AG04449 (cell line): ENCODE results near the gene SRMS.

Source experiments
- CTCF ChIA-PET: fragments of 350-600 bp; formaldehyde crosslinking; extraction: SDS; loops from one replicate; lab custom pipeline; 2021; ENCODE audit warnings: antibody characterized with exemption; lab: Yijun Ruan, JAX
- POLR2A ChIA-PET: fragments of 400-600, 350-600 bp; formaldehyde crosslinking; extraction: SDS; loops from one replicate; lab custom pipeline; 2020; ENCODE audit warnings: antibody characterized with exemption, inconsistent platforms; lab: Yijun Ruan, JAX
- DNase-seq: peaks from one replicate; pipeline ENCODE4 v3.0.0-alpha.2; 2010; ENCODE audit warnings: low read depth, low spot score
- H3K4me3 ChIP-seq: 2 replicates; pipeline ENCODE4 v1.5.1; 2011; ENCODE audit warnings: low read depth, mild to moderate bottlenecking, control low read depth, low read length
- CTCF ChIP-seq: IDR thresholded peaks from one replicate; pipeline ENCODE4 v1.5.1; 2011; ENCODE audit warnings: mild to moderate bottlenecking, moderate library complexity, low read length, control low read depth, inconsistent platforms; ENCODE audit not compliant: insufficient read depth; ENCODE audit errors: missing control alignments

Gene SRMS

GRCh38 chr20:63579017-63579694 is 31.6 kb upstream of the SRMS start:
- no peak for DNase-seq
- no peak overlapping the region for H3K4me3 ChIP-seq
- no peak for TF ChIP-seq CTCF
- ChIA-PET POLR2A (no interaction called here), CTCF (interaction anchor here (1.4 kb wide), 1 partner anchor 79 kb away, joined by 3 read pairs; the partner anchor contains the start of gene RTEL1)

- no peak overlapping the region for H3K4me3 ChIP-seq
- CTCF ChIA-PET: interaction anchor here (1.4 kb wide), 1 partner anchor 80 kb away, joined by 3 read pairs; the partner anchor contains the start of gene RTEL1
- TF ChIP-seq CTCF: no peak
- POLR2A ChIA-PET: no interaction called here
- DNase-seq: no peak
These were observed 30.9 kb upstream of the SRMS start for GRCh38 chr20:63578224-63579016.

- no peak overlapping the region for H3K4me3 ChIP-seq
- CTCF ChIA-PET: interaction anchor here (1.4 kb wide), 1 partner anchor 81 kb away, joined by 3 read pairs; the partner anchor contains the start of gene RTEL1
- POLR2A ChIA-PET: no interaction called here
- DNase-seq: no peak
- no peak for TF ChIP-seq CTCF
These were observed 29.9 kb upstream of the SRMS start for GRCh38 chr20:63577317-63577894.

GRCh38 chr20:63576311-63576710 is 28.8 kb upstream of the SRMS start:
- TF ChIP-seq CTCF: no peak
- POLR2A ChIA-PET: no interaction called here
- no peak overlapping the region for H3K4me3 ChIP-seq
- CTCF ChIA-PET: no interaction called here
- DNase-seq: no peak

GRCh38 chr20:63574829-63575743 is 27.5 kb upstream of the SRMS start:
- DNase-seq: no peak
- no peak for TF ChIP-seq CTCF
- ChIA-PET POLR2A (interaction anchor here (0.6 kb wide), 1 partner anchor 13 kb away, joined by 3 read pairs; no protein-coding TSS in a partner anchor), CTCF (no interaction called here)
- H3K4me3 ChIP-seq: no peak overlapping the region; the same call in 1 of the 2 replicates
